Esophagus squamous epithelium (tissue), 4 donors: ENCODE measurements around the gene MAPK7.

Experiments
- CTCF ChIP-seq, 6 experiments: fragments of 450-650 bp in 4 of 6; fragments of 200-600 bp in 2 of 6; sonication (generic) in 2 of 6; IDR thresholded peaks; one replicate each; pipeline ENCODE4 v1.5.1; 2016 to 2019; ENCODE audit warnings: antibody characterized with exemption in 6 of 6, mild to moderate bottlenecking in 4 of 6, moderate library complexity in 4 of 6
- POLR2A ChIP-seq, 4 donors: fragments of 450-650 bp; IDR thresholded peaks; one replicate each; pipeline ENCODE4 v1.6.1; 2017; ENCODE audit warnings: antibody characterized with exemption in 4 of 4, mild to moderate bottlenecking in 4 of 4, moderate library complexity in 3 of 4

GRCh38 chr17:19415311-19415710, 37.0 kb downstream of the MAPK7 start:
- TF ChIP-seq POLR2A (IDR thresholded peaks at IDR 0.05) (no peak), CTCF (IDR thresholded peaks at IDR 0.05) (no peak)
